GM19193 (cell line): ENCODE measurements around the gene GNMT.

Experiments
- POLR2A ChIP-seq: IDR thresholded peaks from 4 replicates; pipeline ENCODE4 v1.6.1; 2011; ENCODE audit not compliant: insufficient read depth, insufficient read length; ENCODE audit errors: extremely low read depth

GNMT gene

DNA sequence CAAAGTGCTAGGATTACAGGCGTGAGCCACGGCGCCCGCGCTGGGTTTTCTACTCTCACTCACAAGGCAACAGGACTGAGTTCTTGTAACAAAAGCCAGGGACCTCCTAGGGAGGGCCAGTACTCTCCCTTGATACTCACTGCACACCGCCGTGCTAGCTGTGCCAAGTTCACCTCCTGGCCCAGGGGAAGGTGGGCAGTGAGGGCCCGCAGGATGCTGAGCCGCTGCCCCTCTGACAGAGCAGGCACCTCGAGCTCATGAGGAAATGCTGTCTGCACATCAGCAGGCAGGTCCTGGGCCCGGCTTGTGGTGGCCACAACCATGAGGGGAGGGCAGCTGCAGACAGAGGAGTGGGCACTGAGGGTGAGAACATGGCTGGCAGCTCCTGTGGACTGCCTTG lies 6.7 kb downstream of the GNMT start:
- no peak for TF ChIP-seq POLR2A

DNA sequence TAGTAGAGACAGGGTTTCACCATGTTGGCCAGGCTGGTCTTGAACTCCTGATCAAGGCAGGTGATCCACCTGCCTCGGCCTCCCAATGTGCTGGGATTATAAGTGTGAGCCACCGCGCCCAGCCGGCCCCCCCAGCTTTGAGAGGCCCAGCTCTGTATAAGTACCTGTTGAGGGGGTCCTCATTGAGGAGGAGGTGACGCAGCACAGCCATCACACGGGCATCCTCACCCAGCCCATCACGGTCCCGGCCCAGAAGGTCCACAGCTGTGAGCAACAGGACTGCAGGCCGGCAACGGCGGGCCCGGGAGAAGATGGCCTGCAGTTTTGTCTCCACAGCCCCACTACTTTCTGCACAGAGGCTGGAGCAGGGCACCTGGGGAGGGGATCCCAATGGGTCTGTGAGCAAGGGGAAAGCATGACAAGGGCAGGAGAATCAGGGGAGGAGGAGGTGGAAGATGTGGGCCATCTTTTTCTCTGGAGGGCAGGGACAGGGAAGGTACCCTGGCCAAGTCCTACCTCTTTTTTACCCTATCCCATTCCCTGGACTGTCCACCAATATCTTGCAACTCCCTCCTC lies 7.7 kb downstream of the GNMT start:
- TF ChIP-seq POLR2A = no peak

DNA sequence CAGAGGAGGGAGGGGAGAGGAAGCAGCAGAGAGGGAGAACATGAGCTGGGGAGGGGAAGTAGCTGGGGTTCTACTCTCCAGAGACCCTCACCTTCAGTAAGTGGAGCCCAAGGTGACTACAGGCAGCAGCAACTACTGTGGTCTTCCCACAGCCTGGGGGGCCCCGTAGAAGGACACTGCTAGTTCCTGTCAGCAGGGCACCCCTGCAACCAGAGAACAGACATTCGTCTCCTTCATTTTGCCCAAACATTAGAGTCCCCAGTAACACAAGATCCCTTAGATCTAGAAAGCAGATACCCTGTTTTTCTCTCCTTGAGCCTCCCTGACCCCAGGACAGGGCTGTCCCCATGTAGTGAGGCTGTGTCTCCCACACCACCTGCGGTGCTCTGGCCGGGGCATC lies 8.2 kb downstream of the GNMT start:
- no peak for TF ChIP-seq POLR2A

GRCh38 chr6:42969431-42969830 lies 8.9 kb downstream of the GNMT start:
- TF ChIP-seq POLR2A = no peak

- no peak for TF ChIP-seq POLR2A
Measured at GRCh38 chr6:42969934-42970333, 9.4 kb downstream of the GNMT start.

DNA sequence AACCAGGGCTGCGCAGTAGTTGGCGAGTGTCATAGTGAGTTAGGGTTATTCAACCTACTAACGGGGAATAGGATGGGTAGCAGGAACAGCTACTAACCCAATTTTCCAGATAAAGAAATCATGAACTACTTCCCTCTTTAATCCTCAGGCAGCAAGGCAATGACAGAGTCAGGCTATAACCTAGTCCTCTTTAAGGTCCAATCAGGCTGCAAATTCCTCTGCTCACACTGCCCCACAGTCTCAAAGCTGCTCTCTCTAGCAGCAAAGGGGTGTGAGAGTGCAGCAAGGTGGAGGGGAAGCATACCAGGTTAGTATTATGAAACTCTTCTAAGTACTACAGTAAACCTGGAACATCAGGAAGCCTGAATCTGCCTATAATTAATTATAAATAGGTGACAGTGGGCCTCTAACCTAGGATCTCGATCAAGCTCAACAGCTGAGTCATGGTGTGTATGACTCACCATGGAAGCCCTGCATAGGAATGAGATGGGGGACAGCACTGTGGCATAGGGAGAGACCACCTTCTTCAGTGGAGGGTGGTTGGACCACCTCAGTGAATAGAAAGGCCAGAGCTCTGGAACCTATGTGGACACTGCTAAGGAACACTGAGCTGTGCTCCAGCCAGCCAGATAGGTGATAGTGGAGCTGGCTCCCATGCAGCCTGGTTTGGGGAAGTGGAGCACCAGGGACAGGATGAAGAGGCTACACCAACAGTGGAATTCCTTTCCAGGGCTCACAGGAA lies 10.5 kb downstream of the GNMT start:
- no peak for TF ChIP-seq POLR2A

DNA sequence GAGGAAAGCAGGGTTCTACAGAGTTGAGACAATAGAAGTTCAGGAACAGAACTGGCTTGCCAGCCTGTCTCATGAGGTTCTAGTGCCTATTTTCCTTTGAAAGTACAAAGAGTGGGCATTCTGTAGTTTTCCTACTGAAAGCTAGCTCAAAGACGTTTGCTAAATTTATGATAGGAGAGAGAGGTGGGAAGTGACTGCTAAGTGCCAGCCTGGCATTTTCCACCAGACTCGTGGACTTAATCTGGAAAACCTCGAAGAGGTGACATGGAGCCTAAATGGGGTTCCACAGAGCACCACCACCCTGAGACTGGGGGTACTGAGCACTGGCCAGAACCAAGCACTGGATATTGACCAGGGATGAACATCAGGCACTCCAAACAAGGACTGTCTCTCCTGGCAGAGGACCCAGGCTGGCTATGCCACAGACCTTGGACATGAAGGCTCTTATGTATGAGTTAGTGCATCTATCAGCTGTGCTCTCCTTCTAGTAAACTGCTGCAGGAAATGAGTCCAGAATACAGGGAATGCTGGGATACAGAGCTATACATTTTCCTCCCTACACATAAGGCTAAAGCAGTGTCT lies 11.3 kb downstream of the GNMT start:
- no peak for TF ChIP-seq POLR2A

DNA sequence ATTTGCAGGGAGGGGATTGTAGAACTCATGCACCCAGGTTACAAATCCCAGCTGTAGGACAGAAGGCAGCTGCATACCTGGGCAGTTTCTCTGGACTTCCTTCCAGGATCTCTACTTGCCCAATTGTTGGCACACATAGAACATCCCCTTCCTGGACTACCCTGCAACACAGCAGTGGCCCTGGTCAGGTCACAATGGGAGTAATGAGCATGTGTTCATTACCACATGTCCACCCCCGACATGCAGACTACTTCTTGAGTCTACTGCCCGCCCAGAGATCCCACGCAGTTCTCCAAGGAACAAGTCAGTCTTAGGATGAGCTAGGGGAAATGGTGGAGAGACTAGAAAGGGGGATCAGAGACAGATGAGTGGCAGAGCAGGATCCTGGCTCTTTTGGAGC lies 13.4 kb downstream of the GNMT start:
- TF ChIP-seq POLR2A = no peak

DNA sequence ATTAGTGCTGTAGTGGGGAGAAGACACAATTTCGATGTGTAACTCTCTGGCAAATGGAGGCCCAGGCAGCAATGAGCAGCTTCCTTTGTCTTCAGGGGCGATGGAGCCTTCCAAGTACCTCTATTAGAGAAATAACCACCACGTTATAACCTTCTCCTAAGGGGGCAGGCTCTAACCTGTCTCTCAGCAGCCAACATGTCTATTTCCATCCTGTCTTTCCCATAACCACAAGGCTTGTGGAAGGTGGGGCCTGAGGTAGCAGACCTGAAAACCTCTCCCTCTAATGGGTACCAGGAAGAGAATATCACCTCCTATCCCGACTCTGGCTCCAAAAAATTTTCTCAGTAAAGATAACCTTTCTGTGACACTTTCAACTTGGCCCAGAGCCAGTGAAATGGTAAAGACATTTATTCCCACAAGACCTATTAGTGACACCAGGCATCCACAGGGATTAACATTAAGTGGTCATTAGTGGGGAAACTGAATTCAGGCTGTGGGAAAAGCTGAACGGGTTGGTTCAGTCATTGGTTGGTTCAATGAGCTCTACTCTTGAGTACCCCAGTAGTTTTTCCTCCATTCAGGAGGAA lies 14.5 kb downstream of the GNMT start:
- no peak for TF ChIP-seq POLR2A

DNA sequence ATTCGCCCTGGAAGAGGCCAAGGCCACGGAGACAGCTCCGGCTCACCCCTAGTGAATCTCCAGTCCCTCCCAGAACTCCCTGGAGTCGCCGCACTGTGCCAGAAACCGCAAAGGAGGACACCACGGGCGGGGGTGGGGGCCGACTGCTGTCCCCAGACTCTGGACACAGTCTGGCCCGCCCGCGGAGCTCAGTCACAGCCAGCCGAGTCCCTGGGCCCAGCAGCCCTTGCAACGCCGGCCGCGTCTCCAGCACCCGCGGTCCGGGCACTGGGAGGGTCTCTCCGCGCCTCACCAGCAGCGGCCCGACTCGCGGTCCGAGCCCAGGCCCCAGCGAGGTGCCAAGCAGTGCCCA lies 17.9 kb downstream of the GNMT start:
- TF ChIP-seq POLR2A = no peak

DNA sequence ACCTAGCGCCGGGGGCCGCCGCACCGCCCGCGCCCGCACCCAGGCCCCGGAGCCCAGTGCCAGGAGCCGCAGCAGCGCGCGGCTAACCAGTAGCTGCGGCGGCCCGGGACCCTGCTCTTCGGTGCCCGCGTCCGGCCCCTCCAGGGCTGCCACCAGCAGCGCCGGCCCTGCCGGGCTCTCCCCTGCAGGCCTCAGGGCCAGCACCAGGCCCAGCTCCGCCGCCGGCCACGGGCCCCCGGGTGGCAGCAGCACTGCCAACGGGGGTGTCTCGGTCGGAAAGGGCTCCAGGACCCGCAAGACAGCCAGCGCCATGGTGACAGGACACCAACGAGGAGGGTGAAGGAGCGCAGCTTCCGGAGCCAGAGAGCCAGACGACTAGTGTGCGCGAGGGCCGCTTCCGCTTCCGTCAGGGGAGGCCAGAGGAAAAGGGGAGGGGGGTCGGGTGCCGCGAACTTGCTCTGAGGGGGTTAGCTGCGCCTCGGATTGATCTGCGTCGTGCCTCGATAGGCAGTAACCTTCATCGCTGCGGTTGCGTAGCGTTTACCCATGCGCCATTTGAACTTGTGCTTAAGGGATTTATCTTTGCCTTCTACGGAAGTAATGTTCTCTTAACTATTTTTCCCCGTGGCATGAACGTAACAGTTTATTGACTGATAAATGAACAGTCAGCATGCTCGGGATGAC lies 18.4 kb downstream of the GNMT start, which contains the start of gene PEX6:
PEX6 (minus strand) TSS at position 343 of the 684 bp plus-strand sequence; CDS start at position 312, 31 bp downstream.
- TF ChIP-seq POLR2A = peak; percentile 91

GRCh38 chr6:42979523-42980177 lies 19.1 kb downstream of the GNMT start:
- no peak for TF ChIP-seq POLR2A

- no peak for TF ChIP-seq POLR2A
Measured at GRCh38 chr6:42981836-42982235, 21.3 kb downstream of the GNMT start.

- TF ChIP-seq POLR2A = peak; percentile 92
Measured at GRCh38 chr6:42984001-42984923, 23.7 kb downstream of the GNMT start, which contains the start of gene PPP2R5D. TSS of gene PPP2R5D (plus strand) at chr6:42984570. CDS start at chr6:42984678, 108 bp downstream.
